ENCODE results near the gene WDR70. TPM values are rescaled to one million over a fixed set of nuclear protein-coding genes. Genes with fewer than 3 reads are reported as not detected.

WDR70 gene
- polyA plus RNA-seq, 1 of the 3 experiments (the other 2 are of a cell fraction): 14.2 TPM

- no peak overlapping the region for H3K4me2 ChIP-seq
- no peak overlapping the region for H3K4me3 ChIP-seq (ENCODE audit: low read depth in 2 of 2, low read length in 1 of 2)
- POLR2A ChIA-PET: no interaction called here
- CTCF ChIA-PET: interaction anchor here (0.5 kb wide), 1 partner anchor 25 kb away, joined by 3 read pairs; no protein-coding TSS in a partner anchor
- no peaks in the 10 kb centered on the region for H3K4me1 ChIP-seq (ENCODE audit: control insufficient read depth in 1 of 2, insufficient read depth in 2 of 2, low read depth in 1 of 2, low read length in 1 of 2)
- H2AFZ ChIP-seq (ENCODE audit: low read depth): no peak overlapping the region
- DNase-seq: no peak
- no peaks in the 10 kb centered on the region for H3K9me2 ChIP-seq
- H4K20me1 ChIP-seq (ENCODE audit: insufficient read depth): no peaks in the 10 kb centered on the region
- TF ChIP-seq TEAD4 (IDR thresholded peaks at IDR 0.05; ENCODE audit: borderline replicate concordance, insufficient read depth) (no peak), POLR2AphosphoS5 (IDR thresholded peaks at IDR 0.05; ENCODE audit: low read depth, low read length) (no peak), IRF3 (IDR thresholded peaks at IDR 0.05; ENCODE audit: low read depth, low read length) (no peak), RCOR1 (IDR thresholded peaks at IDR 0.05; ENCODE audit: low read length) (no peak), RXRA (IDR thresholded peaks at IDR 0.05; ENCODE audit: borderline replicate concordance, low read depth) (no peak), USF2 (IDR thresholded peaks at IDR 0.05; ENCODE audit: borderline replicate concordance, low read depth, low read length) (no peak), FOSL2 (IDR thresholded peaks at IDR 0.05; ENCODE audit: borderline replicate concordance, low read depth) (no peak), CHD2 (IDR thresholded peaks at IDR 0.05; ENCODE audit: low read length, partially characterized antibody) (no peak), MEF2A (IDR thresholded peaks at IDR 0.05; ENCODE audit: borderline replicate concordance, low read depth) (no peak), JUND (IDR thresholded peaks at IDR 0.05) (no peak), MAX (IDR thresholded peaks at IDR 0.05; ENCODE audit: low read depth) (no peak), SMC3 (IDR thresholded peaks at IDR 0.05; ENCODE audit: low read depth, low read length) (no peak), YY1 (IDR thresholded peaks at IDR 0.05; ENCODE audit: low read depth) (no peak), GABPA (IDR thresholded peaks at IDR 0.05; ENCODE audit: low read depth) (no peak), CTCF (IDR thresholded peaks at IDR 0.05) (no peak), NFIC (IDR thresholded peaks at IDR 0.05; ENCODE audit: borderline replicate concordance) (no peak)
- no peaks in the 10 kb centered on the region for H3F3A ChIP-seq (replicated peaks; ENCODE audit: insufficient read depth)
- H3K9ac ChIP-seq: no peak overlapping the region
- H3K79me2 ChIP-seq (ENCODE audit: insufficient read depth): no peaks in the 10 kb centered on the region
- no peaks in the 10 kb centered on the region for H3K27me3 ChIP-seq (ENCODE audit: insufficient read depth)
- 0 out of 2 replicates have a peak, but pooled peaks cover 4% of the 10 kb centered on the region for H3K9me3 ChIP-seq
- H3K36me3 ChIP-seq (replicated peaks in 1 of 2; ENCODE audit: control insufficient read depth in 1 of 2, insufficient read depth in 2 of 2, low read length in 1 of 2): peaks cover 0 to 10% of the 10 kb centered on the region in 2 experiments
- 87% methylated on average over 1 of the region's 1 CpG for WGBS (ENCODE audit: low lambda C conversion rate)
- H3K27ac ChIP-seq (ENCODE audit: low read depth in 2 of 2, low read length in 1 of 2): no peak overlapping the region
Measured at GRCh38 chr5:37601163-37601562, 222.0 kb downstream of the WDR70 start.
